ENCODE results near the gene HTT-AS.

HTT-AS gene

DNA sequence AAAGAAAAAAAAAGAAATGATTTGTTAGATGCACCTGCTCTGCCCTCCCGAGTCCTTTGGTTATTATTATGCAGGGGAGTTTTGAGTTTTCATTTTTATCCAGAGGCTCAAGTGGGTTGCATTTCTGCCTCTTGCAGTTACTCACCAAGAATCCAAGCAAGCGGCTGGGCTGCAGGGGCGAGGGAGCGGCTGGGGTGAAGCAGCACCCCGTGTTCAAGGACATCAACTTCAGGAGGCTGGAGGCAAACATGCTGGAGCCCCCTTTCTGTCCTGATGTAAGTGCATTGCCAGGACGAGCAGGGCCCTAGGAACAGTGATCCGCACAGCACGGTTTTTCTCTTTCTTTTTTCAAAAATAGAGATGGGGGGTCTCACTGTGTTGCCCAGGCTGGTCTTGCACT, 39.1 kb downstream of the HTT-AS start:
- TF ChIP-seq, protein P1, sequence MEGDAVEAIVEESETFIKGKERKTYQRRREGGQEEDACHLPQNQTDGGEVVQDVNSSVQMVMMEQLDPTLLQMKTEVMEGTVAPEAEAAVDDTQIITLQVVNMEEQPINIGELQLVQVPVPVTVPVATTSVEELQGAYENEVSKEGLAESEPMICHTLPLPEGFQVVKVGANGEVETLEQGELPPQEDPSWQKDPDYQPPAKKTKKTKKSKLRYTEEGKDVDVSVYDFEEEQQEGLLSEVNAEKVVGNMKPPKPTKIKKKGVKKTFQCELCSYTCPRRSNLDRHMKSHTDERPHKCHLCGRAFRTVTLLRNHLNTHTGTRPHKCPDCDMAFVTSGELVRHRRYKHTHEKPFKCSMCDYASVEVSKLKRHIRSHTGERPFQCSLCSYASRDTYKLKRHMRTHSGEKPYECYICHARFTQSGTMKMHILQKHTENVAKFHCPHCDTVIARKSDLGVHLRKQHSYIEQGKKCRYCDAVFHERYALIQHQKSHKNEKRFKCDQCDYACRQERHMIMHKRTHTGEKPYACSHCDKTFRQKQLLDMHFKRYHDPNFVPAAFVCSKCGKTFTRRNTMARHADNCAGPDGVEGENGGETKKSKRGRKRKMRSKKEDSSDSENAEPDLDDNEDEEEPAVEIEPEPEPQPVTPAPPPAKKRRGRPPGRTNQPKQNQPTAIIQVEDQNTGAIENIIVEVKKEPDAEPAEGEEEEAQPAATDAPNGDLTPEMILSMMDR (IDR thresholded peaks at IDR 0.05; ENCODE audit: extremely low read depth, missing control alignments), result no peak
- no peak for DNase-seq (ENCODE audit: low spot score)

DNA sequence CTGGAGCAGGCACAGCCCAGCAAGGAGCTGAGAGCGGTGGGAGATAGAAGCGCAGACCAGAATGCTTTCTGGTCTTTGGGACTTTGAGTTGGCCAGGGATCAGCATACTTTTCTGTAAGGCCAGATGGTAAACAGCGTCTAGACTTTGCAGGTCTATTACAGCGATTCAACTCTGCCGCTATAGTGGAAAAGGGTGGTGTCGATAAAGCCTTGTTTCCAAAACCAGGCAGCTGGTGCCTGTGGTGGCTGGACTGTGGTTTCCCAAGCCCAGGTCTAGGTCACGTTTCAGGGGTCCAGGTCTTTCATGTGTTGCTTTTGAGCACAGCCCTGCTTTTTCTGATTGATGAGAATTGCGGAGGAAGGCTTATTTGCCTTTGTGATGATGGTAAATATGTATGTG, 40.1 kb downstream of the HTT-AS start:
- TF ChIP-seq, protein P1 (IDR thresholded peaks at IDR 0.05; ENCODE audit: extremely low read depth, missing control alignments), result no peak
- DNase-seq (ENCODE audit: low spot score), result no peak

DNA sequence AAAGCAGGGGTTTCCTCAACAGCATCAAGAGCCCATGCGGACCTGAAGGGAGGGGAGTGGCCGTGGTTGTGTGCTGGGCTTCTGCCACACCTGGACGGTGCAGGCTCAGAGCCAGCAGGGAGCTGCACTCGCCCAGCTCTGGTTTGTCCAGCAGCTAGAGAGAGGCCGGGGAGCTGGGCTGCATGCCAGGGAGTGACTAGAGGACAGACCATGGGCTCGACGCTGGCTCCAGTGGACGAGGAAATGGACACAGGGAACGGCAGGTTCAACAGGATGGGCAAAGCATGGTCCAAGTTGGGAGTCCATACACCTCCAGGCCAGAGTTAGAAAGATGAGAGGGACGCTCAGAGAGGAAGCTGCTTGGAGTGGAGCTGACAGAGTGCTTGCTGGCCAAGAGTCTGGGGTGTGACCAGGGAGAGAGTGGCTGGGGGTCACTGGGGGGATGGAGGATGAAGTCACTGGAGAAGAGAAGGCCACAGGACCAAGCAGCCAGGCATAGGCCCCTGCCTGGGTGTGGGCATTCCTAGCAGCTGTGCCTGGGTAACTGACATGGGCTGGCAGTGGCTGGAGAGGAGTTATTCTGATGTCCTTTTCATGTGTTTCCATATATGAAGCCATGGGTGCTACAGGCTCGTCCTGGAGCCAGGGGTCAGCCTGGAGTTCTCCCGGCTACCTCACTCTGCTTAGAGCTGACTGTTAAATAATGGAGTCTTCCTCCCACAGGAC, 42.8 kb downstream of the HTT-AS start:
- TF ChIP-seq, protein P1 (IDR thresholded peaks at IDR 0.05; ENCODE audit: extremely low read depth, missing control alignments), result no peak
- no peak for DNase-seq (ENCODE audit: low spot score)

DNA sequence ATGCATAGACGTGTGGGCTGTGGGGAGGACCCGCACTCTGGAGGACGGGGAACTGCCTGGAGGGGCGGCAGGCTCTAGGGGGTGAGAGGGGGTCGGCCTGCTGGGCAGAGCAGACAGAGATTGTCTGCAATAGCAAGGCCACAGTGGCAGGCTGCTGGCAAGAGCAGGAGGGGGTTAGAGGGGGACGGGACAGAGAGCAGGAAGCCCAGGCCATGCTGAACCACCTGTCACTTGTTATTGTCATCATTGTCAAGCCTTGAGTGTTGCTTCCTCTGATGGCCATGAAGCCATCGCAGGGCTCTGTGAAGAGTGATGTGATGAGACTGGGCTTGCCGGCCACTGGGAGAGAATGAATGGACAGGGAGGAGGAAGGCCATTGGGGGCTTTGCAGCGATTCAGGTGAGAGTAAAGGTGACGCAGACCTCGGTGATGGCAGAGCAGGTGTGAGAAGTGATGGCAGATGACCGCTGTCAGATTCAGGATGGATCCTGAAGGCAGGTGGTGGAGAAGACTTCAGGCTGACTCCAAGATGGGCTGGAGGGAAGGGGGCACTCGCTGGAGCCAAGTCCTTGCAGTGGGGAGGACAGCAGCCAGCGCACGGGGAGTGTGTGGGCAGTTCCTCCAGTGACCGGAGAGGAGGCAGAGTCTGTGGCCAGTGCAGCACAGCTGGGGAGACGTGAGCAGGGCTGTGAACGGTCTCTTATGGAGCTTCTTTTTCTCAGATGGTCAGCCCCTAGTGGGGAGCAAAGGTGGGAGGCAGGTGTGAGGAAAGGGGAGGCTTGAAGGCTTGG, 43.6 kb downstream of the HTT-AS start:
- TF ChIP-seq, protein P1 (IDR thresholded peaks at IDR 0.05; ENCODE audit: extremely low read depth, missing control alignments), result no peak
- DNase-seq (ENCODE audit: low spot score), result no peak

DNA sequence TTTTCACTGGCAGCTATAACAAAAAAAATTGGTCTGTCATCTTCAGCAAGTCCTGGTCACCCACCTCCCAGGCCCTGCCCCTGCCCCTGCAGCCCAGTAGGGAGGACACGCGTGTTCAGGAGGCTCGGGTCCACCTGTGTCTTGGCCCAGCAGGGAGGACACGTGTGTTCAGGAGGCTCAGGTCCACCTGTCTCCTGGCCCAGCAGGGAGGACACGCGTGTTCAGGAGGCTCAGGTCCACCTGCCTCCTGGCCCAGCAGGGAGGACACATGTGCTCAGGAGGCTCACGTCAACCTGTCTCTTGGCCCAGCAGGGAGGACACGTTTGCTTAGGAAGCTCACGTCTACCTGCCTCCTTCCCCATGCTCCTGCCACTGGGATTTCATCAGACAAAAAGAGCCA, 44.9 kb downstream of the HTT-AS start:
- TF ChIP-seq, protein P1 (IDR thresholded peaks at IDR 0.05; ENCODE audit: extremely low read depth, missing control alignments), result no peak
- DNase-seq (ENCODE audit: low spot score), result no peak

DNA sequence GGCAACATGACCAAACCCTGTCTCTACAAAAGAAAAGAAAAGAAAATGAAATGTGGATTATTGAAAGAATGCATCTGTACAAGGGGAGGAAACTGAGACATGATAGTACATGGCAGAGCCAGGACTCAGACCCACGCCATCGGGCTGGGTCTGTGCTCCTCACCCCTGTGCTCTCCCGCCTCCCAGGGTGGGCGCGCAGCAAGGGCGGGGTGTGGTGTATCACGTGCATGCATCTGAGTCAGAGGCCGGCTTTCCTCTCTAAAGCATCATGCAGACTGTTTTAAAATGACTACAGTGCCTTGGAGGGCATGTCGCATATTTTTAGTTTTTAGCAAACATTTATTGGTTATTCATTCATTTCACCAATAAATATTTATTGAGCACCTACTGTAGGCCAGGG, 47.8 kb downstream of the HTT-AS start:
- TF ChIP-seq, protein P1 (IDR thresholded peaks at IDR 0.05; ENCODE audit: extremely low read depth, missing control alignments), result no peak
- DNase-seq (ENCODE audit: low spot score), result no peak

DNA sequence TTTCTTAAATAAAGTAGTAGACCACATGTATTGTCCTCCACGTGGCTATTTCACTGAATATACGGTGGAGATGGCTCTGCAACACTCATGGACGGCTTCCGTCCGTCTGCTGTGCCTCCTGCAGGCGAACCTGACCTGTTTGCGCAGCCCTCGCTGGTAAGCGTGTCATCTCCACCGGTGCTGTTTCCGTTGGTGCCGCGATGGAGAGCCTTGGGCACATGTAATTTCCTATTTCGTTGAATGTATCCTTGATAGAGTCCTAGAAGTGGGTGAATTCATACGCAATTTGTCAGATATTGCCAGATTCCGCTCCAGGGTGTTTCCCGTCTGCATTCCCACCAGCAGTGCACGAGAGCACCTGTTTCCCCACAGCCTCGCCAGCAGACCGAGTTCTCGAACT, 48.5 kb downstream of the HTT-AS start:
- TF ChIP-seq, protein P1 (IDR thresholded peaks at IDR 0.05; ENCODE audit: extremely low read depth, missing control alignments), result no peak

More for the DNA sequence above, 48.5 kb downstream of the HTT-AS start:
- no peak for DNase-seq (ENCODE audit: low spot score)
